SK-N-SH (cell line): ENCODE measurements around the gene BRDT. TPM values are rescaled to one million over a fixed set of nuclear protein-coding genes. Genes with fewer than 3 reads are reported as not detected.

Source experiments
- CTCF ChIA-PET: fragments of 300-600, 350-600 bp; formaldehyde crosslinking; extraction: SDS; loops from one replicate; lab custom pipeline; 2021; lab: Yijun Ruan, JAX
- POLR2A ChIA-PET: fragments of 350-600 bp; sonication (Branson Sonifier 250); formaldehyde crosslinking; extraction: SDS; loops from one replicate; lab custom pipeline; 2020; ENCODE audit warnings: antibody characterized with exemption, inconsistent platforms; lab: Yijun Ruan, JAX
- DNase-seq: peaks from one replicate; pipeline ENCODE4 v3.0.0; 2012
- H2AFZ ChIP-seq: fragments of 200-600 bp; sonication (generic); 2 replicates; pipeline ENCODE4 v1.8.1; 2016; ENCODE audit warnings: antibody characterized with exemption, mild to moderate bottlenecking, low read depth
- H3F3A ChIP-seq: fragments of 200-600 bp; sonication (generic); replicated peaks from 2 replicates; pipeline ENCODE3; 2016; ENCODE audit warnings: antibody characterized with exemption, mild to moderate bottlenecking; ENCODE audit not compliant: insufficient read depth
- H3K27ac ChIP-seq, 2 experiments: fragments of 200-500 bp in 1 of 2; fragments of 200-600 bp in 1 of 2; sonication (Bioruptor generic) in 1 of 2; sonication (generic), shearing (Covaris generic) in 1 of 2; 2 replicates each; pipeline versions ENCODE4 v1.5.1 to v1.6.1; 2014 to 2016; ENCODE audit warnings: low read depth in 2 of 2, inconsistent platforms in 1 of 2, low read length in 1 of 2, mild to moderate bottlenecking in 1 of 2, mixed read lengths in 1 of 2
- H3K27me3 ChIP-seq: fragments of 200-600 bp; sonication (generic), shearing (Covaris generic); 2 replicates; pipeline ENCODE4 v1.6.1; 2016; ENCODE audit warnings: mixed run types; ENCODE audit not compliant: insufficient read depth
- H3K36me3 ChIP-seq, 2 experiments: fragments of 200-500 bp in 1 of 2; fragments of 200-600 bp in 1 of 2; sonication (Bioruptor generic) in 1 of 2; sonication (generic) in 1 of 2; replicated peaks in 1 of 2; 2 replicates each; pipeline versions ENCODE3 to v1.5.1; 2014 to 2016; ENCODE audit warnings: low read length in 1 of 2, mild to moderate bottlenecking in 1 of 2; ENCODE audit not compliant: insufficient read depth in 2 of 2, control insufficient read depth in 1 of 2
- H3K4me1 ChIP-seq, 2 experiments: fragments of 200-500 bp in 1 of 2; fragments of 200-600 bp in 1 of 2; sonication (Bioruptor generic) in 1 of 2; sonication (generic), shearing (Covaris generic) in 1 of 2; 2 replicates each; pipeline versions ENCODE4 v1.5.1 to v1.6.1; 2014 to 2016; ENCODE audit warnings: low read depth in 1 of 2, low read length in 1 of 2, mixed run types in 1 of 2; ENCODE audit not compliant: insufficient read depth in 2 of 2, control insufficient read depth in 1 of 2
- H3K4me2 ChIP-seq: fragments of 200-600 bp; sonication (generic), shearing (Covaris generic); 2 replicates; pipeline ENCODE4 v1.6.1; 2017; ENCODE audit warnings: mixed run types
- H3K4me3 ChIP-seq, 2 experiments: fragments of 200-500 bp in 1 of 2; fragments of 200-600 bp in 1 of 2; sonication (Bioruptor generic) in 1 of 2; sonication (generic), shearing (Covaris generic) in 1 of 2; 2 replicates each; pipeline versions ENCODE4 v1.5.1 to v1.8.1; 2014 to 2016; ENCODE audit warnings: low read depth in 2 of 2, inconsistent platforms in 1 of 2, low read length in 1 of 2, mild to moderate bottlenecking in 1 of 2, mixed read lengths in 1 of 2, moderate library complexity in 1 of 2
- H3K79me2 ChIP-seq: fragments of 200-600 bp; sonication (generic); 2 replicates; pipeline ENCODE4 v1.8.1; 2017; ENCODE audit warnings: mild to moderate bottlenecking; ENCODE audit not compliant: insufficient read depth
- H3K9ac ChIP-seq: fragments of 200-600 bp; sonication (generic); 2 replicates; pipeline ENCODE4 v1.6.1; 2017; ENCODE audit warnings: mixed run types
- H3K9me2 ChIP-seq: fragments of 200-600 bp; sonication (generic); 2 replicates; pipeline ENCODE4 v1.6.1; 2017; ENCODE audit warnings: mixed run types
- H3K9me3 ChIP-seq: fragments of 200-600 bp; sonication (generic); 2 replicates; pipeline ENCODE4 v1.6.1; 2017; ENCODE audit warnings: mixed run types, mild to moderate bottlenecking, moderate library complexity
- H4K20me1 ChIP-seq: fragments of 200-600 bp; sonication (generic); 2 replicates; pipeline ENCODE4 v1.6.1; 2017; ENCODE audit warnings: mild to moderate bottlenecking, mixed run types; ENCODE audit not compliant: insufficient read depth
- ELF1 ChIP-seq: IDR thresholded peaks from 2 replicates; pipeline ENCODE4 v1.4.0; 2012
- EP300 ChIP-seq, 2 experiments: IDR thresholded peaks; 2 replicates each; pipeline versions ENCODE4 v1.4.0 to v1.6.1; 2012; ENCODE audit warnings: borderline replicate concordance in 1 of 2, low read depth in 1 of 2, low read length in 1 of 2
- EZH2phosphoT487 ChIP-seq: fragments of 200-600 bp; sonication (generic); IDR thresholded peaks from 2 replicates; pipeline ENCODE4 v1.6.1; 2017; ENCODE audit warnings: low read depth, mixed run types, mild to moderate bottlenecking, antibody characterized with exemption, moderate library complexity, borderline replicate concordance
- FOSL2 ChIP-seq: IDR thresholded peaks from 2 replicates; pipeline ENCODE4 v1.4.0; 2012; ENCODE audit warnings: low read depth, mild to moderate bottlenecking, moderate library complexity, borderline replicate concordance
- FOXM1 ChIP-seq: IDR thresholded peaks from 2 replicates; pipeline ENCODE4 v1.4.0; 2012; ENCODE audit warnings: low read depth, mild to moderate bottlenecking
- GATA2 ChIP-seq: sonication (generic); formaldehyde crosslinking; IDR thresholded peaks from 2 replicates; pipeline ENCODE4 v1.5.0; 2020; ENCODE audit warnings: mild to moderate bottlenecking, missing genetic modification reagents
- JUND ChIP-seq: IDR thresholded peaks from 2 replicates; pipeline ENCODE4 v1.4.0; 2012
- MEF2A ChIP-seq: IDR thresholded peaks from 2 replicates; pipeline ENCODE4 v1.4.0; 2012; ENCODE audit warnings: low read depth, borderline replicate concordance
- MXI1 ChIP-seq: IDR thresholded peaks from 2 replicates; pipeline ENCODE4 v1.6.1; 2012; ENCODE audit warnings: mild to moderate bottlenecking, low read depth, low read length, improper control_type of control experiment
- NFIC ChIP-seq: IDR thresholded peaks from 2 replicates; pipeline ENCODE4 v1.4.0; 2012; ENCODE audit warnings: borderline replicate concordance
- RAD21 ChIP-seq: IDR thresholded peaks from 2 replicates; pipeline ENCODE4 v1.6.1; 2012; ENCODE audit warnings: mild to moderate bottlenecking, low read length
- RFX5 ChIP-seq: IDR thresholded peaks from 2 replicates; pipeline ENCODE4 v1.6.1; 2012; ENCODE audit warnings: mild to moderate bottlenecking, improper control_type of control experiment, low read length
- SMC3 ChIP-seq: IDR thresholded peaks from 2 replicates; pipeline ENCODE4 v1.6.1; 2012; ENCODE audit warnings: low read depth, low read length, improper control_type of control experiment
- TAF1 ChIP-seq: IDR thresholded peaks from 2 replicates; pipeline ENCODE4 v1.6.1; 2012; ENCODE audit warnings: low read depth, mild to moderate bottlenecking, low read length, moderate library complexity, borderline replicate concordance
- TCF12 ChIP-seq: IDR thresholded peaks from 2 replicates; pipeline ENCODE4 v1.4.0; 2012
- YY1 ChIP-seq: IDR thresholded peaks from 2 replicates; pipeline ENCODE4 v1.4.0; 2012; ENCODE audit warnings: low read depth, mild to moderate bottlenecking
- WGBS: methylation state at CpG from one replicate; pipeline ENCODE4 v1.1.6; 2017; ENCODE audit warnings: low lambda C conversion rate; 5-methylcytosine and 5-hydroxymethylcytosine counted together
- polyA plus RNA-seq, 3 experiments: library from polyadenylated mRNA; depleted of rRNA; stranded (reverse); fragments of >200 nt; gene quantifications; 2 replicates each; pipeline ENCODE4 v1.2.3, GENCODE V29; 2012
- TF ChIP-seq, protein P1 (sequence below): fragments of 150-350 bp; IDR thresholded peaks from 2 replicates; pipeline ENCODE4 v1.6.1; 2017; ENCODE audit warnings: antibody characterized with exemption, low read length, low read depth, borderline replicate concordance
- TF ChIP-seq, protein P2 (sequence below): IDR thresholded peaks from 2 replicates; pipeline ENCODE4 v1.4.0; 2012; ENCODE audit warnings: low read depth, borderline replicate concordance
- TF ChIP-seq, protein P3 (sequence below): IDR thresholded peaks from 2 replicates; pipeline ENCODE4 v1.4.0; 2012; ENCODE audit warnings: low read depth

BRDT gene
- not detected in 2 replicates for polyA plus RNA-seq (2012; rRNA removed)
- not detected in 2 replicates for polyA plus RNA-seq (2012; cell fraction: cytosol; rRNA removed)
- polyA plus RNA-seq (2012; cell fraction: nucleus; rRNA removed): not detected in 2 replicates

GRCh38 chr1:91949356-91949699 is at the start of gene BRDT:
Gene BRDT, plus strand, starts transcription at chr1:91949401. Its CDS starts 13,354 bp downstream, at chr1:91962755.
- H3K9me3 ChIP-seq: no peaks in the 10 kb centered on the region
- no peak within 1 kb of the TSS for H3K4me2 ChIP-seq
- WGBS: 65% methylated on average over 21 of the region's 23 CpGs
- ChIA-PET POLR2A (no interaction called here), CTCF (no interaction called here)
- no peaks in the 10 kb centered on the region for H3K36me3 ChIP-seq
- no peak for DNase-seq
- H3K4me3 ChIP-seq: no peak within 1 kb of the TSS
- no peaks in the 10 kb centered on the region for H3K4me1 ChIP-seq
- H3K27me3 ChIP-seq: peaks cover 24% of the 10 kb centered on the region; the same call in 1 of the 2 replicates
- no peak within 1 kb of the TSS for H2AFZ ChIP-seq
- no peaks in the 10 kb centered on the region for H3K9me2 ChIP-seq
- no peak within 1 kb of the TSS for H3K9ac ChIP-seq
- H3K27ac ChIP-seq: no peak within 1 kb of the TSS
- TF ChIP-seq, protein P1, sequence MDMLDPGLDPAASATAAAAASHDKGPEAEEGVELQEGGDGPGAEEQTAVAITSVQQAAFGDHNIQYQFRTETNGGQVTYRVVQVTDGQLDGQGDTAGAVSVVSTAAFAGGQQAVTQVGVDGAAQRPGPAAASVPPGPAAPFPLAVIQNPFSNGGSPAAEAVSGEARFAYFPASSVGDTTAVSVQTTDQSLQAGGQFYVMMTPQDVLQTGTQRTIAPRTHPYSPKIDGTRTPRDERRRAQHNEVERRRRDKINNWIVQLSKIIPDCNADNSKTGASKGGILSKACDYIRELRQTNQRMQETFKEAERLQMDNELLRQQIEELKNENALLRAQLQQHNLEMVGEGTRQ: no peak
- TF ChIP-seq FOSL2 (no peak), TCF12 (no peak), ELF1 (no peak), EZH2phosphoT487 (no peak), NFIC (no peak), GATA2 (CRISPR knock-in tag) (no peak), RFX5 (no peak)
- TF ChIP-seq, all 33 proteins: peak for 0
- Histone ChIP-seq H4K20me1 (no peaks in the 10 kb centered on the region), H3F3A (no peaks in the 10 kb centered on the region), H3K79me2 (no peaks in the 10 kb centered on the region)

DNA sequence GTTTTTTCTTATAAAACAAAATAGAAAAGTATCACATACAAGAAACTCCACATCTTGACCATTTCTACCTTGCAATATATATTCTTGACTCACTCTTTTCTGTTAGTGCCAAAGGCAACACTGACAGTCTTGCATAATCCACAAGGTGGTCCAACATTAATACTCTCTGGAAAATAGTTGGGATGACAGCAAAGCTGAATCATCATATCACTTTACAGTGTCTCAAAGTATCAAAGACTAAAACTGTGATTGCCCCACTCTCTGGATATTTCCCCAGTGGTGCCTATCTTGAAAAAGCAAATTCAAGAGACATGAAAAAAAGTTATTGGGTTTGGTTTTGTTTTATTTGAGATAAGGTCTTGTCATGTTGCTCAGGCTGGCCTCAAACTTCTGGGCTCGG is 48.6 kb upstream of the BRDT start:
- Histone ChIP-seq H4K20me1 (no peaks in the 10 kb centered on the region), H3K9me3 (no peaks in the 10 kb centered on the region), H3K4me3 (no peak overlapping the region), H3K36me3 (no peaks in the 10 kb centered on the region)
- TF ChIP-seq JUND (0 out of 2 replicates have a peak, but pooled peaks have one; percentile 16), YY1 (no peak), FOSL2 (0 out of 2 replicates have a peak, but pooled peaks have one; percentile 19), MXI1 (no peak)
- TF ChIP-seq, all 33 proteins: peak for 2
- no peaks in the 10 kb centered on the region for H3K4me1 ChIP-seq
- no peaks in the 10 kb centered on the region for H3K9me2 ChIP-seq
- peaks cover 5% of the 10 kb centered on the region; the same call in 1 of the 2 replicates for H3K27me3 ChIP-seq
- CTCF ChIA-PET: interaction anchor here (1.8 to 2.0 kb wide), 2 partner anchors 15 to 734 kb away, joined by 5 read pairs; partner anchors contain the start of gene TGFBR3
- 33% methylated on average over 1 of the region's 1 CpG for WGBS
- peak overlapping the region in 1 of 2 experiments; percentile 3; a peak in 1 of 4 replicates for H3K27ac ChIP-seq
- no peaks in the 10 kb centered on the region for H3K79me2 ChIP-seq
- POLR2A ChIA-PET: no interaction called here
- H2AFZ ChIP-seq: no peak overlapping the region
- no peak for DNase-seq
- peaks cover 5% of the 10 kb centered on the region for H3F3A ChIP-seq
- H3K4me2 ChIP-seq: no peak overlapping the region
- no peak overlapping the region for H3K9ac ChIP-seq

GRCh38 chr1:91901231-91901630 is 48.0 kb upstream of the BRDT start:
- H3F3A ChIP-seq: peaks cover 5% of the 10 kb centered on the region
- ChIA-PET POLR2A (no interaction called here), CTCF (interaction anchor here (1.8 to 2.0 kb wide), 2 partner anchors 15 to 735 kb away, joined by 5 read pairs; partner anchors contain the start of gene TGFBR3)
- no peak overlapping the region for H3K4me2 ChIP-seq
- H3K4me1 ChIP-seq: no peaks in the 10 kb centered on the region
- no peaks in the 10 kb centered on the region for H3K9me3 ChIP-seq
- H4K20me1 ChIP-seq: no peaks in the 10 kb centered on the region
- no peak overlapping the region for H2AFZ ChIP-seq
- peaks cover 5% of the 10 kb centered on the region; the same call in 1 of the 2 replicates for H3K27me3 ChIP-seq
- no peak overlapping the region for H3K4me3 ChIP-seq
- TF ChIP-seq TAF1 (no peak), MEF2A (no peak), RFX5 (no peak), EZH2phosphoT487 (no peak), NFIC (no peak), ELF1 (no peak), RAD21 (no peak), EP300 (IDR thresholded peaks at IDR 0.05; ENCODE audit: borderline replicate concordance in 1 of 2, low read depth in 1 of 2, low read length in 1 of 2) (no peak), SMC3 (no peak), FOXM1 (no peak)
- TF ChIP-seq, protein P2, sequence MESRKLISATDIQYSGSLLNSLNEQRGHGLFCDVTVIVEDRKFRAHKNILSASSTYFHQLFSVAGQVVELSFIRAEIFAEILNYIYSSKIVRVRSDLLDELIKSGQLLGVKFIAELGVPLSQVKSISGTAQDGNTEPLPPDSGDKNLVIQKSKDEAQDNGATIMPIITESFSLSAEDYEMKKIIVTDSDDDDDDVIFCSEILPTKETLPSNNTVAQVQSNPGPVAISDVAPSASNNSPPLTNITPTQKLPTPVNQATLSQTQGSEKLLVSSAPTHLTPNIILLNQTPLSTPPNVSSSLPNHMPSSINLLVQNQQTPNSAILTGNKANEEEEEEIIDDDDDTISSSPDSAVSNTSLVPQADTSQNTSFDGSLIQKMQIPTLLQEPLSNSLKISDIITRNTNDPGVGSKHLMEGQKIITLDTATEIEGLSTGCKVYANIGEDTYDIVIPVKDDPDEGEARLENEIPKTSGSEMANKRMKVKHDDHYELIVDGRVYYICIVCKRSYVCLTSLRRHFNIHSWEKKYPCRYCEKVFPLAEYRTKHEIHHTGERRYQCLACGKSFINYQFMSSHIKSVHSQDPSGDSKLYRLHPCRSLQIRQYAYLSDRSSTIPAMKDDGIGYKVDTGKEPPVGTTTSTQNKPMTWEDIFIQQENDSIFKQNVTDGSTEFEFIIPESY: no peak
- TF ChIP-seq, protein P3, sequence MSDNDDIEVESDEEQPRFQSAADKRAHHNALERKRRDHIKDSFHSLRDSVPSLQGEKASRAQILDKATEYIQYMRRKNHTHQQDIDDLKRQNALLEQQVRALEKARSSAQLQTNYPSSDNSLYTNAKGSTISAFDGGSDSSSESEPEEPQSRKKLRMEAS: no peak
- no peaks in the 10 kb centered on the region for H3K9me2 ChIP-seq
- DNase-seq: no peak
- H3K27ac ChIP-seq: peak overlapping the region in 1 of 2 experiments; percentile 3; a peak in 1 of 4 replicates
- H3K9ac ChIP-seq: no peak overlapping the region
- H3K36me3 ChIP-seq: no peaks in the 10 kb centered on the region
- no peaks in the 10 kb centered on the region for H3K79me2 ChIP-seq
